Measurements from ENCODE around the gene RFTN1. TPM values are rescaled to one million over a fixed set of nuclear protein-coding genes. Genes with fewer than 3 reads are reported as not detected.

Gene RFTN1
- total and polyA plus RNA-seq, 3 donors from 2014 or later: 20.8 to 25.7 (median 22.2) TPM

DNA sequence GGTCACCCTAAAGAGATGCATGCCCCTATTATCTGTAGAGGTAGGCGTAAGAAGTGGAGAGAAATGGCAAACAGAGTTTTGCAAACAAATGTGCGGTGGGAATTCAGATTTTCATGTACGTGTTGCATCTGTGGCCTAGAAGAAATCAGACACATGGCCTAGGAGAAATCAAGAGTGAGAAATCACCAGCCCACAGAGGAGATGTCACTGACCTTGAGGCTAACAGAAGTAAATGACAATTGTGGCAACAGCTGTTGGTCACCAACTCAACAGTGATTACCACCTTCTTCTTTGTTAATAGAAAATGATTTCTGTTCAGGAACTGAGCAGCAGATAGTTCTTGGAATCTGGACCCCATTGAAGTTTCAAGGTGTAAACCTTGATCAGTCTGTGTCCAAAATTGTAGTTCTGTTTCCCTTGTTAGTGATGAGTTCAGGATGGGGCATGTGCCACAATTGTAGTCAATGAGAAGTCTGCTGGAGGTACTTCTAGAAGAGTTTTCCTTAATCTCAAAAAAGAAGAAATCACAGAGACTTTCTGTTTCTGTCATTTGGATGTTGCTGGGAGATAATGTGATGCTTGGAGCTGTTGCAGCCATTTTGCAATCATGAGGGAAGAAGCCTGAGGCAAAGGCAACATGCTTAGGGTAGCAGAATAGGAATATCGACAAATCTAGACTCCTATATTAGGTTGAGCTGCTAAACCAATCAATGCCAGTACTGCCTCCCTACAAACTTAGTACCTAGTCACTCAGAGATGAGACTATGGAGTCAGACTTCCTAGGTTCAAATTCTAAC, 34.3 kb upstream of the RFTN1 start:
- Histone ChIP-seq H3K27me3 (no peaks in the 10 kb centered on the region), H3K9me3 (no peaks in the 10 kb centered on the region), H3K4me1 (no peaks in the 10 kb centered on the region), H3K27ac (no peak overlapping the region), H3K4me3 (no peak overlapping the region), H3K36me3 (ENCODE audit: low read depth, missing control alignments) (no peaks in the 10 kb centered on the region)
- TF ChIP-seq CTCF (IDR thresholded peaks at IDR 0.05) (no peak), POLR2A (IDR thresholded peaks at IDR 0.05) (no peak)
- intact Hi-C loops (cut with DNase I; ENCODE audit: low total_unique reads): loop anchor here (10.0 kb wide), 1 partner anchor 263 kb away; no protein-coding TSS in a partner anchor
- DNase-seq: no peak
- 91 to 93% methylated on average over 4 of the region's 4 CpGs for WGBS, 2 donors

GRCh38 chr3:16546186-16547010, 32.9 kb upstream of the RFTN1 start:
- no peaks in the 10 kb centered on the region for H3K27me3 ChIP-seq
- no peaks in the 10 kb centered on the region for H3K4me1 ChIP-seq
- TF ChIP-seq POLR2A (IDR thresholded peaks at IDR 0.05) (no peak), CTCF (IDR thresholded peaks at IDR 0.05) (no peak)
- H3K36me3 ChIP-seq (ENCODE audit: low read depth, missing control alignments): no peaks in the 10 kb centered on the region
- H3K4me3 ChIP-seq: no peak overlapping the region
- no peaks in the 10 kb centered on the region for H3K9me3 ChIP-seq
- 83 to 90% methylated on average over 12 of the region's 12 CpGs for WGBS, 2 donors
- intact Hi-C loops (cut with DNase I; ENCODE audit: low total_unique reads): loop anchor here (10.0 kb wide), 1 partner anchor 262 kb away; no protein-coding TSS in a partner anchor
- no peak overlapping the region for H3K27ac ChIP-seq
- no peak for DNase-seq

DNA sequence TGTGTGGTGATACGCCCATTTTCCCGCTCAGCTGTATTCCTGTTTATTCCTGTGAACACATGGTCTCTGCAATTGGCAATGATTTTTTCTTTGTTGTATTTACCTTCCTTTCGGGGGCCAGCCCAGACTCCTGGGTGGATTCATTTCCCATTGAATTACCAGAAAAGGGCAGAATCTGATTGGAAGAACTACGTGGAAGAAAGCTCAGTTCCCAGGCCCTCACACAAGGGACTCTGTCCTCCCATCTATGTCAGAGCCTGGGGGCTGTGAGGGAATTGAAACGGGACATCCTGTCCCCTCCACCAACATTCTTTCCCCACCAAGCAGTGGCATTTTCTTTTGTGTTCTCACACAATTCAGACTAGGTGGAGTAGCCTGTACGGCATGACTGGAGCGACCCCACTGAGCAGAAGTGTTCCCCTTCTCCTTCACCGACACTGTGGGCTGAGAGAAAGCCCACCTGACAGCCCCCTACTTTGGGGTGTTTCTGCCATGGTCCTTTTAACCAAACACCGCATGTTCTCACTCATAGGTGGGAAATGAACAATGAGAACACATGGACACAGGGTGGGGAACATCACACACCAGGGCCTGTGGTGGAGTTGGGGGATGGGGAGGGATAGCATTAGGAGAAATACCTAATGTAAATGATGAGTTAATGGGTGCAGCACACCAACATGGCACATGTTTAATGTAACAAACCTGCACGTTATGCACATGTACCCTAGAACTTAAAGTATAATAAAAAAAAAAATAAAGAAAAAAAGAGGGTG, 32.1 kb upstream of the RFTN1 start:
- no peak overlapping the region for H3K27ac ChIP-seq
- no peaks in the 10 kb centered on the region for H3K36me3 ChIP-seq (ENCODE audit: low read depth, missing control alignments)
- TF ChIP-seq CTCF (IDR thresholded peaks at IDR 0.05) (no peak), POLR2A (IDR thresholded peaks at IDR 0.05) (no peak)
- H3K9me3 ChIP-seq: no peaks in the 10 kb centered on the region
- no peaks in the 10 kb centered on the region for H3K4me1 ChIP-seq
- H3K4me3 ChIP-seq: no peak overlapping the region
- 82 to 86% methylated on average over 10 of the region's 10 CpGs for WGBS, 2 donors
- DNase-seq: no peak
- intact Hi-C loops (cut with DNase I; ENCODE audit: low total_unique reads): loop anchor here (10.0 kb wide), 1 partner anchor 261 kb away; no protein-coding TSS in a partner anchor
- no peaks in the 10 kb centered on the region for H3K27me3 ChIP-seq

- intact Hi-C loops (cut with DNase I; ENCODE audit: low total_unique reads): loop anchor here (10.0 kb wide), 1 partner anchor 259 kb away; no protein-coding TSS in a partner anchor
- Histone ChIP-seq H3K9me3 (no peaks in the 10 kb centered on the region), H3K36me3 (ENCODE audit: low read depth, missing control alignments) (no peaks in the 10 kb centered on the region), H3K27ac (no peak overlapping the region), H3K4me3 (no peak overlapping the region), H3K4me1 (no peaks in the 10 kb centered on the region), H3K27me3 (no peaks in the 10 kb centered on the region)
- no peak for TF ChIP-seq CTCF (IDR thresholded peaks at IDR 0.05)
- no peak for TF ChIP-seq POLR2A (IDR thresholded peaks at IDR 0.05)
- WGBS, 2 donors: 84 to 89% methylated on average over 6 of the region's 6 CpGs
- DNase-seq: no peak
These were observed 29.9 kb upstream of the RFTN1 start for GRCh38 chr3:16543242-16543864.

Data from testis (tissue), 3 donors.